Stimulated activated CD8-positive, alpha-beta memory T cell treated with anti-CD3 and anti-CD28 coated beads, Interleukin-7, amount 100 ng/mL, for 48 hours (primary cell): Measurements from ENCODE around the gene IL34.

ENCODE experiments used
- DNase-seq, 2 donors: peaks; one replicate each; pipeline ENCODE4 v3.0.0-alpha.2; 2020; ENCODE audit warnings: low read depth in 1 of 2; ENCODE audit errors: extremely low read depth in 1 of 2

Gene IL34

DNA sequence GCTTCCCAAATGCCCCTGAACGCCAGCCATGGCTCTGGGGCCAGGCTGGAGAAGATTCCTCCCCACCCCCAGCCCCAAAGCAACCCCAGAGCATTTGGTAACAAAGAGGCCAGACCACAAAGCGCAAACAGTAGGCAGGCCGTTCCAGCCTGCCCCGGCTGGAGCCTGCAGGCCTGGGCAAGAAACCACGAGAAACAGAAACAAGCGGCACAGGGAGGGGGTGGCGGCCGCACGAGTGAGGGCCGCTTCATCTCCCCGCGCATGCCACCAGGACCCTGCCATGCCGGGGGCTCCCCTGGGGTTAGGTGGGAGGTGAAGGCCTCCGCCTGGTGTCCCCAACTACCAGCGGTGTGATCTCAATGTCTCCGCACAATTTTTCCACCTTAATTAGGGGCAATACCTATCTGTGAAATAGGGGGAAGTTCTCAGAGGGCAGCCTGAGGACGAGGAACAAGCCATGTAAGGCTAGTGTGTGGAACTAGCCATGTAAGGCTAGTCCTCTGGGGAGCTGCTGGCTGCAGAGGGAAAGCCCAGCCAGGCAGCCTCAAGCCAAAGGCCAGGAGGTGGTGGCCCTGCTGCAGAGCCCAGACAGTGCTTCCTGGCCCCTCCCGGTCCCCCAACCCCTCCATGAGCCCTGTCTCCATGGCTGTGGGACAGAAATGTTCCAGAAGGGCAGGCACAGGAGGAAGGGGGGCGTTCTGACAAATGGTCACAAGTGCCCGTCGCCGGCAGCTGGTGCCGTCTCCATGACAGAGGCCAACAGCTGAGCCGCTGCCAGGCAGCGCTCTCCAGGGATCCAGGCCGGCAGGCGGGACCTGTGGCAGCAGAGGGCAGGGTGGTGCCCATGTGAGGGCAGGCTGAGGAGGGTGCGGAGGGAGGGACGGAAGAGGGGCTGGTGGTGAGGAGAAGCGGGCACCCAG is 54.0 kb downstream of the IL34 start:
- no peak for DNase-seq

DNA sequence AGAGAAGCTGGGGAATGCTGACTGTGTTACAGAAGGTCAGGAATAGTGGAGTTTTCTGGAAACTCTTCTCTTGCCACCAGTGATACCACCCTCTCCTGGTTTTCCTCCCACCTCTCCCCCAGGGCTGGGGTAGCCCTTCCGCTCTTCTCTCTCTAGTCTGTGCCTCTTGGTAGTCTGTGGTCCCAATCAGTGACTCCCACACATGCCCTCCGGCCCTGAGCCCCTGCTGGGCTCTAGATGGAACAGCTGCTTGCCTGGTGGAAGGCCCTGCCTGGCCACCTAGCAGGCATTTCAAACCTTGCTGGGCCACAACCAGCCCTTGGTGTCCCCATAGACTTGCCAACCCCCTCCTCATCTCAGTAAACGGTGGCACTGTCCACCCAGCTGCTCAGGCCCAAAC is 54.7 kb downstream of the IL34 start:
- no peak for DNase-seq

DNA sequence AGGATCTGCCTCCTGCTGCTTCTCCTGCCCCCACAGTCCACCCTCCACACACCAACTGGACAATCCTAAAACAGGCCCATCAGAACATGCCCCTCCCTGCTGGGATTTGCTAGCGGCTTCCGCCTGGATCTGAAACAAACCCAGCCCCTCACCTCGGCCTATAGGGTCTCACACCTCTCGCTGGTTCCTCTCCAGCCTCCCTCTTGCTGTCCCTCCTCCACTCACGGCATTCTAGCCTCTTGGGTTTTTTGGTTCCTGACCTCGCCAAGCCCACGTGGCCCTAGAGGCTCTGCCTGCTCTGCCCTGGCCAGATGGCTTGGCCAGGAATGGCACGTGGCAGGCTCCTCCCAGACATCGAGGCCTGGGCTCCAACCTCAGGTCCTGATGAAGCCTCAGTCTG is 55.2 kb downstream of the IL34 start:
- DNase-seq, result no peak

DNA sequence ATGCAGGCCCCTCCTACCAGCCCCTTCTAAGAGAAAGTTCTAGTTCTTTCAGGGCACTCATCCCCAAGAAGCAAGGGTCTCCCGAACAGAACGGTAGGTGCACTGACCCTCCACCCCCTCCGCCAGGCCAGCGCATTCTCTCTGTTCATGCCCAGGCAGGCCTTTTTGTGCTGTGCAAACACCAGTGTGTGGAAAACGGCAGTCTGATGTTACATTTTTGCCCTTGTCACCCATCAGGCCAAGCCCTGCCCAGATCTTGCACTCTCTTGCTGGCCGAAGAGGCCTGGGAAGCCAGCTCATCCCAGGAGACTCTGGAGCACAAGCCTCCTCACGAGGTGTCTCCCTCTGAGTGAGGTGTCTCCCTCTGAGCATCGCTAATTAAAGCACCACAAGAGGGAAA is 55.6 kb downstream of the IL34 start:
- DNase-seq, result no peak

DNA sequence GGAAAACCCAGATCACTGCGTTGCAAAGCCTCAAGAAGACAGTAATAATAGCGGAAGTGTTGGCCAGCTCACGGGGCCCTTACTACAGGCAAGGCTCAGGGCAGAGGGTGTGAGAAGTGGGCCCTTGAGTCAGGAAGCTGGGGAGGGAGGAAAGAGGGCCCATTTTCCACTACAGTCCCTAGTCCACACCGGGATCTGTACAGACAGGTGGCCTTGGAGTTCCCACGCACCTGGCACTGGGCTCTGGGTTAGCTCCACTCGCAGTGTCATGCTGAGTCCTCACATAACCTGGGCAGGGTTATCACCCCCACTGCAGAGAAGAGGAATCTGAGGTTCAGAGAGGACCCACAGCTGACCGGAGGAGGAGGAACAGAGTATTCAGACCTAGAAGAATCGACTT is 56.3 kb downstream of the IL34 start:
- DNase-seq, result no peak

DNA sequence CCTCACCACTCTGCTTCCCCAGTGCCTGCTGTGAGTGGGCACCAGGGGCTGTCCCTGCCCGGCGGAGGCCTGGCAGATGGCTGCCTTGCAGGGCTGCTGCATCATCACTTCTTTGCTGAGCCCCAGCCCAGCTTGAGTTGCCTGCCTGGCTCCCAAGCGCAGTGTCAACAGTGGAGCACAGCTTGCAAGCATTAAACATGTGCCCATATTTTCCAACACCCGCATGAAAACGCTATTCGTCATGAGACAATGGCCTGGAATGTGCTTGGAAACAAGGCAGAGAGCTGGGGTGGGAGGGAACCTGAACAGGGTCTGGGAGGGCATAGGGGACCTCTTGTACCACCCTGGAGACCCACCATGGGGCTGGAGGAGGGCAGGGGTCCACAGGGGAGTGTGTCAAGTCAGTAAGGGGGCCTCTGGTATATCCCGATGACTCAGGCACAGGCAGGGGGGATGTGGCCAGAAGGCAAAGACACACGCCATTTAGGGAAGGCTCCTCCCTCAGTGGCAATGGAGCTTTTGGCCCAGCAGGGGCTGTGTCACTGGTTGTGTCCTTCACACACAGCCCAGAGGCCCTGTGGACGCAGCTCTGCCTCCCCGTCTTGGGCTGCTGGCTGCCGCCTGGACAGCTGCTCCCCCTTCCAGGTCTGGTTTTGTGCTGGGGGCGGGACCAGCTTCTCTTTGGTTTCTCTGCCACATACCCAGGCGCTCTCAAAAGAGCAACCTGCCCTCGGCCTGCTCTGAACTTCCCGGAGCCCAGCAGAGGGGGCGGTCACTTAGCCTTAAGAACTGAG is 56.9 kb downstream of the IL34 start:
- no peak for DNase-seq

DNA sequence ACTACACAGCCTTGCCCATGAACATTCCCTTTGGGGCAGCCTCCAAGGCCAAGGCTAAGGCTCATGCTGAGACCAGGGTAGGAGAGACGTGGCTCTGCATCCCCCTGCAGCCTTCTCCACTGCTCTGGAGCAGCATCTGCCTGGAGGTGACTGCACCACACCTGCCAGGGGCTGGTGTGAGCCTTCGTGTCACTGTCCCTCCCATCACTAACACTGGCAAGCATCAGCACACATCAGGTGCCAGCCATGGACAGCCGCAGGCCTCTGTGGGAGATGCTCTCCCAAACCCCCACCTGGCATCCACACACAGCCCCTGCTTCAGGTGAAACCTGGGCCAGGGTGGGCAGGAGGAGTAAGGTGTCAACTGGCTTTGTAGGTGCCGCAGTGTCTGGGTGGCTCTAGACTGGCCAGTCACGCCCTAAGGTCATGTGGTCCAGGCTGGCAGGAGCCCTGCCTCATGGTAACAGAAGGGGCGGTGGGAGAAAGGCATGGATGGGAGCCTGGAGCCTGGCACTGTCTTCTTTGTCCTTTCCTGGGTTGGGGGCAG is 57.5 kb downstream of the IL34 start:
- no peak for DNase-seq

DNA sequence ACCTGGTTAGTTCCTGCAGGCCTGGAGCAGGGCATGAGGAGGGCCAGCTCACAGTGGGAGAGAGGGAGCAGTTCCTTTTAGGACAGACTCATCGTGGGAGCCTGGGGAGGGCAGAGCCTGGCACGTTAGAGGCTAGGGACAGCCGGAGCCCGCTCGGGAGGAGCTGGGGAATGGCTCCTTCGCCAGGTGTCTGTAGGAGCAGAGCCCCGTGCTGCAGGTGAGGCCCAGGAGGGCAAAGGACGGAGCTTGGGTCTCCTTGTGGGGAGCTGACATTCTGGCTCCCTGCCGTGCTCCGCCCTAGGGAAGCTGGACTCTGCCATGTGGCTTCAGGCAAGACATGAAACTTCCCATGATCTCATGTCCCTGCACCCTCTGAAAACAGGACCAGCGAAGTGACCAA is 58.2 kb downstream of the IL34 start:
- no peak for DNase-seq

DNA sequence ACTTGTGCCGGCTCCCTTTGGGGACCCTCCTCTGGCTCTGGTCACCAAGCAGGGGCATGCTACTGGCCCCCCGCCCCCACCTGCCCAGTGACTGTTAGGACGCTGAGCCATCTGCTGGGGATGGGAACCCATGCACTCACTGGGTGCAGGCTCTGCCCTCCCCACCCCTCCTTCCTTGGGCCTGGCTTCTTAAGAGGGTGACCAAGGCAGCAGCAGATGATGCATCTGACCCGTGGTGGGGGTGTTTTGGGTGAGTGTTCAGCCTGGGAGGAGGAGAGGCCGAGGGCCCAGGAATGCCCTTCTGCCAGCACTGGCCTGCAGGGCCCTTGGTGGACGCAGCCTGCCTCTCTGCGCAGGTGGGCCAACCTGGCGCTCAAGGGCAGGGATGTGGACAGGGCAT is 58.7 kb downstream of the IL34 start:
- no peak for DNase-seq

DNA sequence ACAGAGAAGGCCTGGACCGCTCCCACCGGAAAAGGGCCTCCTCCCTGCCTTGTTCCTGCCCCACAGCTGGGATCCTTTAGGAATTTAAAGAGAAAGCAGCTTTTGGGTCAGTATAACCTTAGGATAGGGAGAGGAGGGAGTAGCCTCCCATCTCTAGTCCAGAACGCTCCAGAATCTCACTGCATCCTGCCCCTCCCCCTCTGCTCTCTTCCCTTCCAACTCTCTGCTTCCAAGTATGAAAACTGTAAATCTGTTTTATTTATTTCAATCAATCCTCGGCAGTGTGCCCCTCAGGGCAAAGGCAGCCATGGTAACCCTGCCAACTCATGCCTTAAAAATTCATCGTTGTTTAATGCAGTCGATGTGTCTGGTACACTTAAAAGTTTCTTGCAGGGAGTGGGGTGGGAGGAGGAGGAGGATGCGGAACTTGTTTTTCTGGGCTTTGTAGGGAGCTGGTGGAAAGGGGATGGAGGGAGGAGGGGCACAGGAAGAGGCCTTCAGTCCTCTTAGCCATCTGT is 60.6 kb downstream of the IL34 start:
- no peak for DNase-seq

DNA sequence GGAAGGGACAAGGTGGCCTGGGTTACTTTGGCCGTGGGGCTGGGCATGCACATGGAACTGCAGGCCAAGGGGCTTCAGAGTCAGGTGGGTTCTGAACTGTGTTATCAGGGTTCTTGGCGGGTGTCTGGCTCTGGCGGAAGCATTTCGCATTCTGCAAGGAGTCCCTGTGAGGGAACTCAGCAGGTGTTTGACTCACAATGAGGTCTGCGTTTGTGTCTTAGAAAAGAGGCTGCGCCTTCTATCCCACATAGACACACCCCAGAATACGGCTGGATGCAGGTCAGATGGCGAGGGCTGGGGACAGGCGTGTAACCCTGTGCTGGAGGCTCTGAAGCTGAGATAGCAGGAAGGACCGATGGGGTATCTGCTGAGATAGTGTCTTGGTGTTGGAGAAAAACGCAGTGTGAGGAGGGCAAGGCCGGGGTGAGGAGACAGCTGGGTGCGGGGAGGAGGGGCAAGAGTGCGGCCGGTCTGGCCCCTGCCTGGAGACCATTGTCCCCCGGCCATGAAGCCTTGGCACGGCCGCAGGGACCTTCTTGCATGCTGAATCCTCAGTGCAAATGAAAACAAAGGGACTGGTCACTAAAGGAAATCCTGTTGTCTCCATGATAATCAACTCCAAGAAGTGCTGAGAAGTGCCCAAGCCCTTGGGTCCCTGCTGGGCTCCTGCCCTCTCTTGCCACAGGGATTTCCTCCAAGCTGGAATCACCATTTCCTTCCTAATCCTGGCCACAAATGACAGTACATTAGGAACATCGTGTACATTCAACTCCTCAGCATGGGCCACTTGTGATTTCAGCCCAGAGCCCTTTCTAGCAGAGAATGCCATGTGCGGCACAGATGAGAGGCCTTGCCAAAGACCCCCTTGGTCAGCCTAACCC is 62.2 kb downstream of the IL34 start:
- DNase-seq, result no peak

DNA sequence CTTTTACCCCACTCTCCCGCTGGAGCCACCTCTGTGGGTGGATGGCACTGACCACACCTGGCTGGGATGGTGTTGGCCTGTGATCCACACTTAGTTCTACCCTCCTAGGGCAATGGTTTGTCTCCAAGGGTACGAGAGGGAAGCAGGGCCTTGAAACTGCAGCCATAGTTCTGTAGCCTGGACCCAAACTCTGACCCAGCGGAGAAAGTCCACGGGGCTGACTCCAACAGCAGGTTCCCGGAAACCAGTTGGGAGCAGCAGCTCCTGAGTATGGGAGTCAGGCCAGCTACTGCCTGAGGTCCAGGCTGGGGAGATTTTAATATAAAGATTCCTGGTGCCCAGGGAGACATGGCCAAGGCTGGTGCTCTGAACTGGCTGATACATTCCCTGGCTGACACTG is 63.1 kb downstream of the IL34 start:
- no peak for DNase-seq

DNA sequence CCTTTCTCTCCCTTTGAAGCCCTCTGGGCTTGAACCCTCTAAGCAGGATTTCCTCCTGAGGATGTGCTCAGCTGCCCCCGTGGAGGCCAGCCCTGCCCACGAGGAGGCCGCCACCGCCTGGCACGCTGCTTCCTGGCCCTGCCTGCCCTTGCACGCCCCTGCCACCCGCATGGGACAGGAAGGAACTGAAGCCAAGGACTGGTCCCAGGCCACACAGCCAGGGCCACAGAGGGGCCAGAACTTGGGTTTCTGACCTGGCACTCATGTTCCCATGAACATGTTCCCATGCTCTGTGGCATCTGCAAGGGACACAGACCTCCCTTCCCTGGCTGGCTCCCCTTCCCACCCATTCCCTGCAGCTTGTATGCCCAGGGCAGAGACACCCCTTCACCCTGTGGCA is 63.6 kb downstream of the IL34 start:
- DNase-seq, result no peak
